ENCODE results near the gene SPINT4.
"Not testable (repeated sequence)": the region's sequence is repeated elsewhere in the genome, so short reads cannot be mapped to it uniquely, and the experiment has no call there.

Gene SPINT4

GRCh38 chr20:45722047-45722446 lies at the start of gene SPINT4:
Gene SPINT4, plus strand, starts transcription at chr20:45722347. Its CDS starts 21 bp downstream, at chr20:45722368.
- no peak for DNase-seq (ENCODE audit: low read depth)

GRCh38 chr20:45672765-45673164 lies 49.4 kb upstream of the SPINT4 start:
- DNase-seq (ENCODE audit: low read depth): no peak

GRCh38 chr20:45679650-45680049 lies 42.5 kb upstream of the SPINT4 start:
- no peak for DNase-seq (ENCODE audit: low read depth)

- no peak for DNase-seq (ENCODE audit: low read depth)
Measured at GRCh38 chr20:45685896-45686295, 36.3 kb upstream of the SPINT4 start.

GRCh38 chr20:45693346-45693745 lies 28.8 kb upstream of the SPINT4 start:
- DNase-seq (ENCODE audit: low read depth): not testable (repeated sequence)

GRCh38 chr20:45695496-45695895 lies 26.7 kb upstream of the SPINT4 start:
- no peak for DNase-seq (ENCODE audit: low read depth)

GRCh38 chr20:45701104-45701503 lies 21.0 kb upstream of the SPINT4 start:
- DNase-seq (ENCODE audit: low read depth): no peak

- no peak for DNase-seq (ENCODE audit: low read depth)
Measured at GRCh38 chr20:45701873-45702272, 20.3 kb upstream of the SPINT4 start, which contains the start of gene WFDC13. Gene WFDC13, plus strand, starts transcription at chr20:45702038. Its CDS starts 86 bp downstream, at chr20:45702124.

- DNase-seq (ENCODE audit: low read depth): no peak
Measured at GRCh38 chr20:45704969-45705637, 17.0 kb upstream of the SPINT4 start, which contains the start of gene WFDC10B. Gene WFDC10B, minus strand, starts transcription at chr20:45705019. Its CDS starts 19,027 bp downstream, at chr20:45685992.

GRCh38 chr20:45716141-45716688 lies 5.9 kb upstream of the SPINT4 start:
- DNase-seq (ENCODE audit: low read depth): not testable (repeated sequence)

GRCh38 chr20:45725134-45725533 lies 3.0 kb downstream of the SPINT4 start:
- DNase-seq (ENCODE audit: low read depth): no peak

- DNase-seq (ENCODE audit: low read depth): no peak
Measured at GRCh38 chr20:45727044-45727443, 4.9 kb downstream of the SPINT4 start.

- DNase-seq (ENCODE audit: low read depth): no peak
Measured at GRCh38 chr20:45732199-45732598, 10.1 kb downstream of the SPINT4 start.

GRCh38 chr20:45735552-45735951 lies 13.4 kb downstream of the SPINT4 start:
- DNase-seq (ENCODE audit: low read depth): no peak

- DNase-seq (ENCODE audit: low read depth): no peak
Measured at GRCh38 chr20:45735988-45736387, 13.8 kb downstream of the SPINT4 start.

GRCh38 chr20:45742596-45742995 lies 20.4 kb downstream of the SPINT4 start:
- no peak for DNase-seq (ENCODE audit: low read depth)

GRCh38 chr20:45745015-45745414 lies 22.9 kb downstream of the SPINT4 start:
- no peak for DNase-seq (ENCODE audit: low read depth)

GRCh38 chr20:45751721-45752120 lies 29.6 kb downstream of the SPINT4 start:
- no peak for DNase-seq (ENCODE audit: low read depth)

- no peak for DNase-seq (ENCODE audit: low read depth)
Measured at GRCh38 chr20:45752746-45753145, 30.6 kb downstream of the SPINT4 start.

- DNase-seq (ENCODE audit: low read depth): no peak
Measured at GRCh38 chr20:45758096-45758495, 35.9 kb downstream of the SPINT4 start.

GRCh38 chr20:45759921-45760320 lies 37.8 kb downstream of the SPINT4 start:
- DNase-seq (ENCODE audit: low read depth): not testable (repeated sequence)

- DNase-seq (ENCODE audit: low read depth): not testable (repeated sequence)
Measured at GRCh38 chr20:45761966-45762365, 39.8 kb downstream of the SPINT4 start.

- not testable (repeated sequence) for DNase-seq (ENCODE audit: low read depth)
Measured at GRCh38 chr20:45764618-45765282, 42.6 kb downstream of the SPINT4 start.

Measured in GM04503 (cell line).